GM20431 (cell line): ENCODE results near the gene KBTBD4.
"Not testable (repeated sequence)": the region's sequence is repeated elsewhere in the genome, so short reads cannot be mapped to it uniquely, and the experiment has no call there.

Experiments
- in situ Hi-C: fragments of 300-500 bp; cut with MseI, MboI; formaldehyde crosslinking; loops from one replicate; pipeline ENCODE4 v1.15.0; 2020; ENCODE audit warnings: low sequenced_read_pairs; ENCODE audit not compliant: unreplicated experiment

KBTBD4 gene

DNA sequence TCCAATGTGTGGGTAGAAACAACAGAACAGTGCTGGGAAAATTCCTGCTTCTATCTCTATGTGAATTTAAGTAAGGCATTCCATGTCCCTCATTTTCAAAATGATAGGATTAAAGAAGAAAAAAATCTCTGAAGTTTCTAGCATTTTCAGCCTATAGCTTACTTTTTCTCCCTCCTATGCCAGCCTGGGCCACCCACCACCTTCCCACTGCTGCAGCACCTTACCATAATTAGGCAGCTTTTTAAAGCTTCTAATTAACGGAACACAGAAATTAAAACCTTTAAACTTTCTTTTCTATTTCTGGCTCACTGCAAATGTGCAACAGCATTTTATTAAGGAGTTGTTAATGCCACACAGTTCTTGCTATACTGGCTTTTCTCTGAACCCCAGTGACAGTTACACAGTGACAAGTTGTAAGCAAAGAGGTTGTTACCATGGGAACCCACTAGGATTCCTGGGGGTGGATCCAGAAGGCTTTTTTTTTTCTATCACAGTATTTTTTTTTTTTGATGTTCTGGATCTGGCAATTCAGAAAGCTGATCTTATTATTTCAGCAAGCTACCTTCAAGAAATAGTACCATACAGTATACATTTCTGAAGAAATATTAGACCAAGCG is 46.1 kb downstream of the KBTBD4 start:
- in situ Hi-C loops = no loop called here

- in situ Hi-C loops = no loop called here
These were observed 47.1 kb downstream of the KBTBD4 start for GRCh38 chr11:47531666-47532065.

GRCh38 chr11:47530721-47531120 is 48.0 kb downstream of the KBTBD4 start:
- in situ Hi-C loops = not testable (repeated sequence)

DNA sequence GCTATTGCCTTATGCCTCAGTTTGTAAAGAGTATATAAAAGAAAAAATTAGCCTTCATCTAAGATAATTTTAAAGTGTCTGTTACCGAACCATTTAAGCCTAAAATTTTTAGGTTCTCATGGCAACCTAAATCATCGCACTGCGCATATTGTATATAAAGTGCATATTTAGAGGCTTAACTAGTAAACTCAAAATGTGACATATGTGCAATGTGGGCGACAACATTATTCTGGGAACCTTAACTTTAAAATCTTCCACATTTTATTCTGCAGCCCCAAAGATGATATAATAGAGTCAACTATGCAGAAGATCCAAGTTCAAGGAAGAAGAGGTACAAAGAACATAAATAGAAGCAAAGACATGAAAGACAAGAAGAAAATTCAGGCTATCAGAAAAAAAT is 48.8 kb downstream of the KBTBD4 start:
- in situ Hi-C loops = no loop called here

DNA sequence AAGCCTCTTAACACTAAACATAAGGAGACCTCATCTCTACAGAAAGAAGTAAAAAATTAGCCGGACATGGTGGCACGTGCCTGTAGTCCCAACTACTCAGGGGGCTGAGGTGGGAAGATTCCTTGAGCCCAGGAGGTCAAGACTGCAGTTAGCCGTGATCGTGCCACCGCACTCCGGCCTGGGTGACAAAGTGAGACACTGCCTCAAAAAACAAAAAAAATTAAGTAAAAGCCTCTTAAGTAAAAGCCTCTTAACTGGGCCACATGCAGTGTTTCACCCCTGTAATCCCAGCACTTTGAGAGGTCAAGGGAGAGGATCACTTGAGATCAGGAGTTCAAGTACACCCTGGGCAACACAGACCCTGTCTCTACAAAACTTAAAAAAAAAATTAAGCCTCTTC is 51.6 kb downstream of the KBTBD4 start:
- in situ Hi-C loops = no loop called here

DNA sequence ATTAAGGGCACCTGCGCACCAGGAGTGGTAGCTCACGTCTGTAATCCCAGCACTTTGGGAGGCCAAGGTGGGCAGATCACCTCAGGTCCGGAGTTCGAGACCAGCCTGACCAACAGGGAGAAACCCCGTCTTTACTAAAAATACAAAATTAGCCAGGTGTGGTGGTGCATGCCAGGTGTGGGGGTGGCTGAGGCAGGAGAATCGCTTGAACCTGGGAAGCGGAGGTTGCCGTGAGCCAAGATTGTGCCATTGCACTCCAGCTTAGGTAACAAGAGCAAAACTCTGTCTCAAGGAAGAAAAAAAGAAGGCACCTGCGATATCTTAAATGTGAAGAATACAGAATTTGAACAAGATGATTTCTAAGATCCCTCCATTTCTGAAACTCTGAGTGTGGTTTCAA is 52.7 kb downstream of the KBTBD4 start:
- in situ Hi-C loops = not testable (repeated sequence)

GRCh38 chr11:47524291-47524874 is 54.4 kb downstream of the KBTBD4 start:
- in situ Hi-C loops = no loop called here

DNA sequence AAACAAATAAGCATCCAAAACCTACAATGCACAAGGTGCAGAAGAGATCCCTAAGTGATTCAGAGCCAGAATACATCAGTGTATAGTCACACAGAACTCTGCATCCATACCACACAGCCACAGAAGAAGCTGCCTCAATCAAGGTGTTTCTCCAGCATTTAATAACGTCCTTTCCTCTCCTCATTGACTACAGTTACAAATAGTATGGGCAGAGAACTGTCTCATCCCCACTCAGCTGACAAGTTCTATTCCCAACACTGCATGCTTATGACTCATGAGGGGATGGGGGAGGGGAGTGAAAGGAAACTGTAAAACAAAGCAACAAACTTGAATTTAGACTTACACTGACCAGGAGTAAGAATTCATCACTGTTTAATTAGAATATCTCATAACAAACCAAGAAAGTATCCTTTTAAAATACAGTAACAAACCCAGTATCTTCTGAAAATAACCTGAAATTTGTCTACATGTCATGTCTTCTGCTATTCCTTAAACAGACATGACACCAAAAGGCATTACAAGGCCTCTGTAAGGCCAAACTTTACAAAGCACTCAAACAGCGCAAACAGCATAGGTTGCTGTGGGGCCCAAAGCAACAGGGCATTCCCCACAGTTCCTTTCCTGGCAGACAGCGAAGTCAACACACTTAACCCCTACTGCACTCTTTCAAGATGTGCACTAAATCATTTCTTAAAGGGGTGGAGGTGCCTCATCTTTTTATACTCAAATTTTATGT is 55.1 kb downstream of the KBTBD4 start:
- in situ Hi-C loops = no loop called here
